ENCODE measurements around the gene GRB14.
A peak's percentile ranks its signal among the peaks of the same experiment; 100 is the strongest.
"Not testable (repeated sequence)": the region's sequence is repeated elsewhere in the genome, so short reads cannot be mapped to it uniquely, and the experiment has no call there.

The GRB14 gene

GRCh38 chr2:164558450-164558849, 62.8 kb downstream of the GRB14 start:
- no peak for DNase-seq (ENCODE audit: low spot score)

- no peak for DNase-seq (ENCODE audit: low spot score)
Observed at GRCh38 chr2:164554487-164554886, 66.8 kb downstream of the GRB14 start.

GRCh38 chr2:164551519-164551918, 69.8 kb downstream of the GRB14 start:
- no peak for DNase-seq (ENCODE audit: low spot score)

GRCh38 chr2:164549705-164550104, 71.6 kb downstream of the GRB14 start:
- not testable (repeated sequence) for DNase-seq (ENCODE audit: low spot score)

- DNase-seq (ENCODE audit: low spot score): no peak
Observed at GRCh38 chr2:164545484-164545883, 75.8 kb downstream of the GRB14 start.

GRCh38 chr2:164542581-164543021, 78.7 kb downstream of the GRB14 start:
- DNase-seq (ENCODE audit: low spot score): no peak

DNA sequence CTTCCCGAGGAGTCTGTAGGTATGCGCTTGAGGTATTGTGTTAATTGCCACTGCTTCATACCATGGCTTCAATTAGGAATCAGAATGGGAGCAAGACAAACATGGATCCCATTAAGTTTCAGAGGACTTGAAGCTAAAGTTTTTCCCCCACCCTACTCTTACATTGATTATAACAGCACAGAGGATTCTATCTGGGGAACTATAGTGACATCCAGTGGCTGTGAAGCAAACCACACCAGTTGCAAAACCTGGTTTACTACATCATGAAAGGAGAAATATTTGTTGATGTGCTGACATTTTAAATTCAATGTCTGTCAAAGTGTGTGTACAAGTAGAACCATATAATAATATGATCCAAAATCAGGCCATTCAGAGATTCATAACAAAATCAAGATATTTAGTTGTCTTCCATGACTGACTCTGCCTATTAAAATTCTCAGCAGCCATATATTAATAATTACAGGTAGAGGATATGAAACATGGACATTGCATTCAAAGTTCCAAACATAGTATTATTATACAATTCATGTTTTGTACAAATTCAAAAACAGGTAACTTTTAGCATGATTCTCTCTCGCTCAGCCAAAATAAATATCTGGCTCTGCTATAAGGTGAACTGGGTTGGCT, 82.9 kb downstream of the GRB14 start:
- peak; percentile 38 for DNase-seq (ENCODE audit: low spot score)

GRCh38 chr2:164535280-164536025, 85.8 kb downstream of the GRB14 start:
- no peak for DNase-seq (ENCODE audit: low spot score)

DNA sequence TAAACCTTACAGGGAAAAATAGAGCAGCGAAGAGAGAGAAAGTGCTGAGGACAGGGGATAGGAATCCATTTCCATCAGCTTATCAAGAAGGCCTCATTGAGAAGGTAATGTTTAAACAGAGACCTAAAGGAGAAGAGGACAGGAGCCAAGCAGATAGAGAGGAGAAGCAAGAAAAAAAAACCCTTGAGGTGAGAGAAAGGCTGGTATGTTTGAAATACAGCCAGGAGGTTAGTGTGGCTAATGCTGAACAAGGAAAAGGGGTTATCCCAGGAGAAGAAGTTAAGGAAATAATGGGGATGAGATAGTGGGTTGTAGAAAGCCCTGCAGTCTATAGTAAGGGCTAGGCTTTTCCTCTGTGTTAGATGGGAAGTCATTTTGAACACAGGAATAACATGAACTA, 90.8 kb downstream of the GRB14 start:
- no peak for DNase-seq (ENCODE audit: low spot score)

- DNase-seq (ENCODE audit: low spot score): no peak
Observed at GRCh38 chr2:164523726-164524125, 97.6 kb downstream of the GRB14 start.

GRCh38 chr2:164523009-164523408, 98.3 kb downstream of the GRB14 start:
- DNase-seq (ENCODE audit: low spot score): no peak

DNA sequence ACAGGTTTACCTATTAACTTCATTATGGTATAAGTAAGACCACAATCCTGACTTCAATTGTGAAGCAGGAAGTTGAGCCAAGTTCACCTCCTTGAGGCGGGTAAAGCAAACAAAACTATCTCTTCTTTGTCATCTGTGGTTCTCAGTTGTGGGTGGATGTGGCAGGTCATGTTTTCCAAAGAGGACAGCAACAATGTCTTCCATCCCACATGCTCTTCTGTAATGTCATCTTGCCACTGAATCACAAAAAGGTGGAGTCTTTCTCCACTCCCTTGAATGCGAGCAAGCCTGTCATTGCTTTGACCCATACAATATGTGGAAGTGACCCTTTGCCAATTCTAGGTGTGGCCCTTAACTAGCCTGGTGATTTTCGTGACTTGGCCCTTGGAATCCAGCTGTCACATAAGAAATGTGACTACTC, 98.7 kb downstream of the GRB14 start:
- no peak for DNase-seq (ENCODE audit: low spot score)

DNA sequence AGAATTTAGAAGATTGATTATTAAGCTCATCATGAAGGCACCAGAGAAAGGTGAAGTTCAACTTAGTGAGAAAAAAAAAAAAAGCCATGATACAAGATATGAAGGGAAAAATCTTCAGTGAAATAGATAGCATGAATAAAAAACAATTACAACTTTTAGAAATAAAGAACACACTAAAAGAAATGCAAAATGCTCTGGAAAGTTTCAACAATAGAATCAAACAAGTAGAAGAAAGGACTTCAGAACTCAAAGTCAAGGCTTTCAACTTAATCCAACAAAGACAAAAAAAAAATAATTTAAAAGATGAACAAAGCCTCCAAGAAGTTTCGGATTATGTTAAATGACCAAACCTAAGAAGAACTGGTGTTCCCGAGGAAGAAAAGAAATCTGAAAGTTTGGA, 105.5 kb downstream of the GRB14 start:
- DNase-seq (ENCODE audit: low spot score): no peak

DNA sequence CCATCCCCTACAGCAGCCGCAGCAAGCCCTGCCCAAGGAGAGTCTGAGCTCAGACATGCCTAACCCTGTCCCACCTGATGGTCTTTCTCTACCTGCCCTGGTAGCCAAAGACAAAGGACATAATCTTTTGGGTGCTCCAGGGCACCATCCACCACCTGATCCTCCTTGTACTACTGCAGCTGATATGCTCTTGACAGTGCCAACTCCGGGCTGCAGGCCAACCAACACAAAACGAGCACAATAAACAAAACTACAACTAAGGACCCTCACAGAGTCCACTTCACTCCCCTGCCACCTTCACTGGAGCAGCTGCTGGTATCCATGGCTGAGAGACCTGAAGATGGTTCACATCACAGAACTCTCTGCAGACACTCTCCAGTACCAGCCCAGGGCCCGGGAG, 106.3 kb downstream of the GRB14 start:
- no peak for DNase-seq (ENCODE audit: low spot score)

DNA sequence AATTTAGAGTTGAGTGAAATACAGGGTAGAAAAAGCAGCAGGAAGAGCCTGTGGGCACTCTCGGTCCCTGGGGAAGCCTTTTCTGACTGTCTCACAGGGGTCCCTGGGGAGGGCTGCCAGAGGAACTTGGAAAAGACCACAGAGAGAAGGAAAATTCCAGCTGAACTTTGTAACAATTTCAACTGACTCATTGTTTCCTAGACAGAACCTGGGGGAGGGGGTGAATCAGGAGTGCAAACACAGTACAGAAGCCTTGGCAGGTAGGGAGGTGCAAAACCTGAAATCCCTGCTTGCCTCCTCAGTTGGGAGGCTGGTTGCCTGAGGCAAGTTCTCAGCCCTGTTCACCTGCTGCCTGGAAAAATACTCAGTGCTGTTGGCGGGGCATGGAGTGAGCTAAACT, 106.8 kb downstream of the GRB14 start:
- DNase-seq (ENCODE audit: low spot score): no peak

- no peak for DNase-seq (ENCODE audit: low spot score)
Observed at GRCh38 chr2:164512871-164513270, 108.4 kb downstream of the GRB14 start.

- no peak for DNase-seq (ENCODE audit: low spot score)
Observed at GRCh38 chr2:164511738-164512137, 109.5 kb downstream of the GRB14 start.

- no peak for DNase-seq (ENCODE audit: low spot score)
Observed at GRCh38 chr2:164510895-164511294, 110.4 kb downstream of the GRB14 start.

GRCh38 chr2:164509137-164509877, 112.0 kb downstream of the GRB14 start:
- DNase-seq (ENCODE audit: low spot score): no peak

GRCh38 chr2:164504253-164504652, 117.0 kb downstream of the GRB14 start:
- DNase-seq (ENCODE audit: low spot score): no peak

DNA sequence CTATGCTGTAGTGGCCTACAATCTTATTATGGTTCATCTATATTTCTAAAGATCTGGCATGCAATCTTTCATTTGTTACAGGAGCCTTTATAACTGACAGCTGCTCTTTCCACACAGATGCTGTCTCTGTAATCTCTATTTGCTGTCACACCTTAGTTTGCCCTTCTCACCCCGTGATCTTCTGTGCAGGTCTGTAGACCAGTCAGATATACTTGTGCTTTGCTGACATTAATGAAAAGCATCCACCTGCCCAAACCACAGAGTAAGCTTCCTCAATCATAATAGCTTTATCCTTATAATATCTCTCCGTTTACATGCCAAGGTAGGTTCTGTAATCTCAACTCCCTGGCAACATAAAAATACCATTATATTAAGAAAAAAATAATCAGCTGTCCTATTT, 122.4 kb downstream of the GRB14 start:
- DNase-seq (ENCODE audit: low spot score): no peak

DNA sequence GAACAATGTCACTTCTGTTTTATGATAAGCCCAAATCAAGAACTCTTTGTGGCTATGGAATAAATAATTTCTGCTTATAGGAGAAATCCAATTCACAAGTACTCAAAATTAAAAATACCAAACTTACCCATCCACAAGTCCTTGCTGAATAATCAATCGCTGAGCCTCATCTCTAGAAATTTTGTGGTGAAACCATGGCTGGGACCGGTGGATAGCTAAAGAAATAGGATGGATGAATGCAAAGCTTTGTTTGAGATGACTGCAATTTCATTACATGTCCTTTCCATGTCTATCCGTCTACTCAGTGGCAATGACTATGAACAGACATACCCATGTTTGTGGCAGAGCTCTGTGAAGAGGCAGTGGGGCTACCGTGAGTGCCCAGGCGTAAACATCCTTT, 124.4 kb downstream of the GRB14 start:
- DNase-seq (ENCODE audit: low spot score): no peak

GRCh38 chr2:164496421-164496820, 124.9 kb downstream of the GRB14 start:
- DNase-seq (ENCODE audit: low spot score): no peak
